Measurements from ENCODE around the gene KLKB1.

Gene KLKB1

GRCh38 chr4:186236126-186236525 is 8.8 kb downstream of the KLKB1 start:
- no peak overlapping the region for H2BK5ac ChIP-seq (ENCODE audit: low read depth, low read length, poor library complexity)
- H3K9me3 ChIP-seq (ENCODE audit: insufficient read depth, low read depth, low read length) = no peaks in the 10 kb centered on the region
- no peak overlapping the region for H3K9ac ChIP-seq (ENCODE audit: low read length)
- H3K4ac ChIP-seq (ENCODE audit: low read depth, low read length) = no peak overlapping the region
- H4K12ac ChIP-seq (ENCODE audit: low read depth, low read length) = no peak overlapping the region
- no peak overlapping the region for H3K4me3 ChIP-seq (ENCODE audit: low read depth, low read length)
- H3K14ac ChIP-seq (ENCODE audit: low read length) = no peak overlapping the region
- no peaks in the 10 kb centered on the region for H3K79me2 ChIP-seq (ENCODE audit: control insufficient read depth, insufficient read depth, low read length, poor library complexity)
- H3K27ac ChIP-seq (ENCODE audit: low read depth, low read length) = no peak overlapping the region
- no peak overlapping the region for H4K91ac ChIP-seq (ENCODE audit: low read depth, low read length)
- no peaks in the 10 kb centered on the region for H3K79me1 ChIP-seq (ENCODE audit: low read length)
- DNase-seq = no peak
- H3K36me3 ChIP-seq (ENCODE audit: control insufficient read depth in 1 of 2, insufficient read depth in 2 of 2, low read length in 2 of 2) = no peaks in the 10 kb centered on the region
- no peaks in the 10 kb centered on the region for H3K27me3 ChIP-seq (ENCODE audit: insufficient read depth, low read length)
- no peak overlapping the region for H3K18ac ChIP-seq (ENCODE audit: low read length)
- H2BK12ac ChIP-seq (ENCODE audit: low read length) = no peak overlapping the region
- H2AFZ ChIP-seq (ENCODE audit: insufficient read depth, low read length, poor library complexity) = no peak overlapping the region
- H4K8ac ChIP-seq (ENCODE audit: low read depth, low read length) = no peak overlapping the region
- H2AK5ac ChIP-seq (ENCODE audit: low read length) = no peak overlapping the region
- no peaks in the 10 kb centered on the region for H3K4me1 ChIP-seq (ENCODE audit: control insufficient read depth in 1 of 2, insufficient read depth in 2 of 2, low read length in 2 of 2)
- no peak overlapping the region for H3K23ac ChIP-seq (ENCODE audit: low read length)
- H2BK120ac ChIP-seq (ENCODE audit: insufficient read depth, low read length, poor library complexity) = no peak overlapping the region
- no peak overlapping the region for H3K4me2 ChIP-seq (ENCODE audit: low read length)
- no CpG with 5 or more reads among the region's 4 CpGs for WGBS (ENCODE audit: extremely low coverage, insufficient coverage, insufficient read length)

GRCh38 chr4:186240452-186240847 is 13.1 kb downstream of the KLKB1 start:
- Histone ChIP-seq H3K27ac (ENCODE audit: low read depth, low read length) (no peak overlapping the region), H3K9ac (ENCODE audit: low read length) (no peak overlapping the region), H3K79me2 (ENCODE audit: control insufficient read depth, insufficient read depth, low read length, poor library complexity) (no peaks in the 10 kb centered on the region), H2AFZ (ENCODE audit: insufficient read depth, low read length, poor library complexity) (no peak overlapping the region), H3K9me3 (ENCODE audit: insufficient read depth, low read depth, low read length) (no peaks in the 10 kb centered on the region), H3K14ac (ENCODE audit: low read length) (no peak overlapping the region), H4K12ac (ENCODE audit: low read depth, low read length) (no peak overlapping the region), H2BK120ac (ENCODE audit: insufficient read depth, low read length, poor library complexity) (no peak overlapping the region), H2BK12ac (ENCODE audit: low read length) (no peak overlapping the region), H4K8ac (ENCODE audit: low read depth, low read length) (no peak overlapping the region), H2AK5ac (ENCODE audit: low read length) (no peak overlapping the region), H3K4ac (ENCODE audit: low read depth, low read length) (no peak overlapping the region), H4K91ac (ENCODE audit: low read depth, low read length) (no peak overlapping the region), H3K4me3 (ENCODE audit: low read depth, low read length) (no peak overlapping the region), H2BK5ac (ENCODE audit: low read depth, low read length, poor library complexity) (no peak overlapping the region), H3K4me1 (ENCODE audit: control insufficient read depth in 1 of 2, insufficient read depth in 2 of 2, low read length in 2 of 2) (no peaks in the 10 kb centered on the region), H3K18ac (ENCODE audit: low read length) (no peak overlapping the region), H3K36me3 (ENCODE audit: control insufficient read depth in 1 of 2, insufficient read depth in 2 of 2, low read length in 2 of 2) (no peaks in the 10 kb centered on the region), H3K4me2 (ENCODE audit: low read length) (no peak overlapping the region), H3K23ac (ENCODE audit: low read length) (no peak overlapping the region), H3K79me1 (ENCODE audit: low read length) (no peaks in the 10 kb centered on the region), H3K27me3 (ENCODE audit: insufficient read depth, low read length) (no peaks in the 10 kb centered on the region)
- no CpG with 5 or more reads among the region's 7 CpGs for WGBS (ENCODE audit: extremely low coverage, insufficient coverage, insufficient read length)
- DNase-seq = no peak

- Histone ChIP-seq H3K9ac (ENCODE audit: low read length) (no peak overlapping the region), H4K8ac (ENCODE audit: low read depth, low read length) (no peak overlapping the region), H2AFZ (ENCODE audit: insufficient read depth, low read length, poor library complexity) (no peak overlapping the region), H3K4me3 (ENCODE audit: low read depth, low read length) (no peak overlapping the region), H3K27me3 (ENCODE audit: insufficient read depth, low read length) (no peaks in the 10 kb centered on the region), H3K27ac (ENCODE audit: low read depth, low read length) (no peak overlapping the region), H3K79me1 (ENCODE audit: low read length) (no peaks in the 10 kb centered on the region), H3K4me1 (ENCODE audit: control insufficient read depth in 1 of 2, insufficient read depth in 2 of 2, low read length in 2 of 2) (no peaks in the 10 kb centered on the region), H2AK5ac (ENCODE audit: low read length) (no peak overlapping the region), H2BK12ac (ENCODE audit: low read length) (no peak overlapping the region), H3K36me3 (ENCODE audit: control insufficient read depth in 1 of 2, insufficient read depth in 2 of 2, low read length in 2 of 2) (no peaks in the 10 kb centered on the region), H3K4me2 (ENCODE audit: low read length) (no peak overlapping the region), H3K79me2 (ENCODE audit: control insufficient read depth, insufficient read depth, low read length, poor library complexity) (no peaks in the 10 kb centered on the region), H2BK5ac (ENCODE audit: low read depth, low read length, poor library complexity) (no peak overlapping the region), H4K12ac (ENCODE audit: low read depth, low read length) (no peak overlapping the region), H4K91ac (ENCODE audit: low read depth, low read length) (no peak overlapping the region), H3K23ac (ENCODE audit: low read length) (no peak overlapping the region), H3K4ac (ENCODE audit: low read depth, low read length) (no peak overlapping the region), H3K18ac (ENCODE audit: low read length) (no peak overlapping the region), H3K14ac (ENCODE audit: low read length) (no peak overlapping the region), H3K9me3 (ENCODE audit: insufficient read depth, low read depth, low read length) (no peaks in the 10 kb centered on the region), H2BK120ac (ENCODE audit: insufficient read depth, low read length, poor library complexity) (no peak overlapping the region)
- DNase-seq = no peak
- no CpG with 5 or more reads among the region's 7 CpGs for WGBS (ENCODE audit: extremely low coverage, insufficient coverage, insufficient read length)
Measured at GRCh38 chr4:186240848-186241491, 13.7 kb downstream of the KLKB1 start.

GRCh38 chr4:186241616-186242015 is 14.3 kb downstream of the KLKB1 start:
- H3K18ac ChIP-seq (ENCODE audit: low read length) = no peak overlapping the region
- DNase-seq = no peak
- no peak overlapping the region for H4K91ac ChIP-seq (ENCODE audit: low read depth, low read length)
- no peak overlapping the region for H4K8ac ChIP-seq (ENCODE audit: low read depth, low read length)
- no peak overlapping the region for H3K14ac ChIP-seq (ENCODE audit: low read length)
- H2BK12ac ChIP-seq (ENCODE audit: low read length) = no peak overlapping the region
- H2AFZ ChIP-seq (ENCODE audit: insufficient read depth, low read length, poor library complexity) = no peak overlapping the region
- no peak overlapping the region for H3K27ac ChIP-seq (ENCODE audit: low read depth, low read length)
- no peaks in the 10 kb centered on the region for H3K27me3 ChIP-seq (ENCODE audit: insufficient read depth, low read length)
- no peaks in the 10 kb centered on the region for H3K79me2 ChIP-seq (ENCODE audit: control insufficient read depth, insufficient read depth, low read length, poor library complexity)
- H3K9me3 ChIP-seq (ENCODE audit: insufficient read depth, low read depth, low read length) = no peaks in the 10 kb centered on the region
- no peak overlapping the region for H3K23ac ChIP-seq (ENCODE audit: low read length)
- H3K36me3 ChIP-seq (ENCODE audit: control insufficient read depth in 1 of 2, insufficient read depth in 2 of 2, low read length in 2 of 2) = no peaks in the 10 kb centered on the region
- H3K79me1 ChIP-seq (ENCODE audit: low read length) = no peaks in the 10 kb centered on the region
- no peak overlapping the region for H2BK120ac ChIP-seq (ENCODE audit: insufficient read depth, low read length, poor library complexity)
- no CpG with 5 or more reads among the region's 4 CpGs for WGBS (ENCODE audit: extremely low coverage, insufficient coverage, insufficient read length)
- no peak overlapping the region for H4K12ac ChIP-seq (ENCODE audit: low read depth, low read length)
- no peak overlapping the region for H3K9ac ChIP-seq (ENCODE audit: low read length)
- no peak overlapping the region for H3K4me3 ChIP-seq (ENCODE audit: low read depth, low read length)
- H2AK5ac ChIP-seq (ENCODE audit: low read length) = no peak overlapping the region
- no peak overlapping the region for H2BK5ac ChIP-seq (ENCODE audit: low read depth, low read length, poor library complexity)
- H3K4me1 ChIP-seq (ENCODE audit: control insufficient read depth in 1 of 2, insufficient read depth in 2 of 2, low read length in 2 of 2) = no peaks in the 10 kb centered on the region
- no peak overlapping the region for H3K4ac ChIP-seq (ENCODE audit: low read depth, low read length)
- H3K4me2 ChIP-seq (ENCODE audit: low read length) = no peak overlapping the region

Measured in trophoblast cell (in vitro differentiated cells and primary cell).